MV-4-11 (cell line): ENCODE results near the gene KLF13.

Experiments used
- DNase-seq: peaks from one replicate; lab custom pipeline; 2025; lab: John Stamatoyannopoulos, UW

KLF13 gene

DNA sequence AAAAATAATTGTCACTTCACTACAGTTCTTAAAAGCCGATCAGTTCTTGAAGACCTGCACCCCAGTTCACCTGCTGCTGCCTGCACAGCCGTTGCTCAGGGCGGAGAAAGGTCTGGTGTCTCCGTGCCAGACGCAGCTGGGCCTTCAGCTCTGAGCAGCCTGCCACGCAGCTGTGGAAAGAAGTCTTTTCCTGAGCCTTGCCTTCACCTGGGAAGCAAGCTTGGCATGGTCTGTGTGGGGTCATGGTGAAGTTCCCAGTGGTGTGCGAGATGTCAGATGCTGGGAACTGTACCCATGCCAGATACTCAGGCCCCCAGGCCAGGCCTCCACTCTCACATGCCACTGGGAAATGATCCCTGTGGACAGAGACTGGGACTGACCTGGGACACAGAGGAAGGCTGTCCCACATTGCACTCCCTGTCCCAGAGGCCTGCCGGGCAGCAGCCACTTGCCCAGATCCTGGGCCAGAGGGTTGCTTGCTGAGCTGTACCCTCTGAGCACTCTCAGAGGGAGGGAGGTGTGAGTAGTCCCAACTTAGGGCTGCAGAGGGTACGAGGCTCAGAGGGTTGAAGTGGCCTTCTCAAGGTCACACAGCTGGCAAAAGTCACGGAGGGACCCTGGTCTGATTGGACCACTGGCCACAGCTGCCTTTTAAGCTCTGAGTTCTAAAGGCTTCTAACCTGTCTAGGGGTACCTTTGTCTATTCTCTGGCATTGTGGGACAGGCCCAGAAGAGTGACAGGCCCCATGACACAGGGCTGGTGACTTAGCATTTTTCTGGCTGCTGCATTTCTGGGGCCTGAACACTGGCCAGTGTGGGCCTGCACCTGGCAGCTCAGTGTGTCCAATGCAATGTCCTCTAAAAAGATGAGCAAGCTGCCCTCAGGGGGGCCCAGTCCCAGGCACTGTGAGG is 55.4 kb downstream of the KLF13 start:
- no peak for DNase-seq

DNA sequence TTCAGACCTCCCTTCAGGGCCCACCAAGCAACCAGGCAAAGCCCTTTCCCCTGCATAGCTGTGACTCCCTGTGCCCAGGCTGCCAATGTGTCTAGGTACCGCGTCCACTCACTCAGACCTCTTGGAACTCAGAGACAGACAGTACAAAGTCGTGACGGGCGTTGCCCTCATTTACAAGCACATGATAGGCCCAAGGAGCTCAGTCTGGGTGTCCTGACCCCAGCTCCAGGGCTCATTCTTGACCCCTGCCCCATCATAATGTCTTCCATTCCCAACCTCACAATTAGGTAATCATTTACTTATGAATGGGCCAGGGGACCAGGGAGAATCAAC is 56.0 kb downstream of the KLF13 start:
- no peak for DNase-seq

- DNase-seq: no peak
These were observed 56.5 kb downstream of the KLF13 start for GRCh38 chr15:31383139-31383538.

DNA sequence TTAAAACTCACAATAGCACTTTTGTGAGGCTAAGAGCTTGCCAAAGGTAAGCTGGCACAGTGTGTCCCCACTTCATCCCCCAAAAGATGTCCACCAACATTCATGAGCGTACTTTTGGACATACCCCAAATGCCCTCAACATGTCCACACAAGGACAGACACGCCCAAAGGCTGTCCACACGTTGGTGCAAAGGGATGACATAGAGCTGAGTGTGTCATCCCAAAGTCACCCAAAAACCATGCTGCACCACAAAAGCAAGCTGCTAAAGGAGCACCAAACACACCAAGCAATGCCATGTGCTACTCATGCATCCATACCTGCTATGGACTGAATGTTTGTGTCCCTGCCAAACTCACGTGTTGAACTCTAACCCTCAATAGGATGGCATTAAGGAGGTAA is 57.9 kb downstream of the KLF13 start:
- no peak for DNase-seq

DNA sequence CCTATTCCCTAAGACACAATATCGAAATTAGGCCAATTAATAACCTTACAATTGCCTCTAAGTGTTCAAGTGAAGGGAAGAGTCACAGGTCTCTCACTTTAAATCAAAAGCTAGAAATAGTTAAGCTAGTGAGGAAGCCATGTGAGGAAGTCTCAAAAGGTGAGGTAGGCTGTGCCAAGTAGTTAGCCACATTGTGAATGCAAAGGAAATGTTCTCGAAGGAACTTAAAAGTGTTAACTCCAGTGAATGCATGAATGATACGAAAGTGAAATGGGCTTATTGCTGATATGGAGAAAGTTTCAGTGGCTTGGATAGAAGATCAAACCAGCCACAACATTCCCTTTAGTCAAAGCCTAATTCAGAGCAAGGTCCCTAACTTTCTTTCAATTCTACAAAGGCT is 59.1 kb downstream of the KLF13 start:
- DNase-seq: no peak

DNA sequence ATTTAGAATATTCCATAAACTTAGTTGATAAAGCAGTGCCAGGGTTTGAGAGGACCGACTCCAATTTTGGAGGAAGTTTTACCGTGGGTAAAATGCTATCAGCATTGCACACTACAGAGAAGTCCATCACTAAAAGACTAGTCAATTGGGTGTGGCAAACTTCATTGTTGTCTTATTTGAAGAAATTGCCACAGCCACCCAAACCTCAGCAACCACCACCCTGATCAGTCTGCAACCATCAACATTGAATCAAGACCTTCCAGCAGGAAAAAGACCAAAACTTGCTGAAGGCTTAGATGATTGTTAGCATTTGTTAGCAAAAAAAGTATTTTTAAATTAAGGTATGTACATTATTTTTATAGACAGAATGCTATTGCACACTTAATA is 60.5 kb downstream of the KLF13 start:
- DNase-seq: no peak

- no peak for DNase-seq
These were observed 61.0 kb downstream of the KLF13 start for GRCh38 chr15:31387479-31388118.

DNA sequence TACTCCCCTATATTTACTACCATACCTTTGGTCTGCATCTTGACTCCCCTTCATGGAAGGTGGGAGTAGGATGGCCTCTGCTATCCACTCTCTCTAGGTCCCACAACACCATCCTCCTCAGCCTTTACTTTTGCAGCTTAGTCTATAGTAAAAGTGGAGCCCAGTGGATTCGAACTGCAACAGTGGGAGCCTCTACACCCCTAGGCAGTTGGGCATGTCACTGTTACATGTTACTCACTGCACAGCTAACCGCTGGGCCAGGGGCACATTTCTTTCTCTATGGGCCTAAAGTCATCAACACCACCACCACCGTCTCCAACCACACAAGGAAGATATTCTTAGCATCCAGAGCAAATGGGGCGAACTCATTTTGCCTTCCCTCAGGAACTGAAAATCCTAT is 62.9 kb downstream of the KLF13 start:
- DNase-seq: no peak

- DNase-seq: no peak
These were observed 63.4 kb downstream of the KLF13 start for GRCh38 chr15:31390029-31390428.

DNA sequence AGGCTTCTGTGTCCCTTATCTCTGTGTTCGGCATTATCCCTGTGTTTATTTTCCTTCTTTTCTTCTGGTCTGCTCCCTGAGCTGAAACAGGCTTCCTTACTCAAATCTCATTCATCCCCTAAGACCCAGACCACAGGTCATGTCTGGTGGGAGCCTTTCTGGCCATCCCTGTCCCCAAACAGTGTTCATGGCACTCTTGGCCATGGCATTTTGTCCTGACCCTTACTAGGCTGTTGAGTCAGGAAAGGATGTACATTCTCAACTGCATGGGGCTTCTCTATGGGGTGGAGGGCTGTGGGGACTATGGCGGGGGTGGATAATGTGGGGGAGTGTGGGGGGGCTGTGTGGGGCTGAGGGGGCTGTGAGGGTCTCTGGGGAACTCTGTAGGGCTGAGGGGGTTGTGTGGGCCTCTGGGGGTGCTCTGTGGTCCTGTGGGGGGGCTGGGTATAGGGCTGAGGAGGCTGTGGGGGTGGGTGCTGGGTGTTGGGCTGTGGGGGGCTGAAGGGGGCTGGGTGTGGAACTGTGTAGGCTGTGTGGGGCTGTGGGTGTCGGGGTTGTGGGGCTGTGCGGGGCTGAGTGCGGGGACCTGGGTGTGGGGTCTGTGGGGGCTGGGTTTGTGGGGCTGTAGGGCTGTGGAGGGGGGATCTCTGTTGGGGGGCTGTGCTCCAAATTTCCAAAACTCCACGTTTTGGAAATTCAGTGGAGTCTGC is 64.3 kb downstream of the KLF13 start:
- no peak for DNase-seq

DNA sequence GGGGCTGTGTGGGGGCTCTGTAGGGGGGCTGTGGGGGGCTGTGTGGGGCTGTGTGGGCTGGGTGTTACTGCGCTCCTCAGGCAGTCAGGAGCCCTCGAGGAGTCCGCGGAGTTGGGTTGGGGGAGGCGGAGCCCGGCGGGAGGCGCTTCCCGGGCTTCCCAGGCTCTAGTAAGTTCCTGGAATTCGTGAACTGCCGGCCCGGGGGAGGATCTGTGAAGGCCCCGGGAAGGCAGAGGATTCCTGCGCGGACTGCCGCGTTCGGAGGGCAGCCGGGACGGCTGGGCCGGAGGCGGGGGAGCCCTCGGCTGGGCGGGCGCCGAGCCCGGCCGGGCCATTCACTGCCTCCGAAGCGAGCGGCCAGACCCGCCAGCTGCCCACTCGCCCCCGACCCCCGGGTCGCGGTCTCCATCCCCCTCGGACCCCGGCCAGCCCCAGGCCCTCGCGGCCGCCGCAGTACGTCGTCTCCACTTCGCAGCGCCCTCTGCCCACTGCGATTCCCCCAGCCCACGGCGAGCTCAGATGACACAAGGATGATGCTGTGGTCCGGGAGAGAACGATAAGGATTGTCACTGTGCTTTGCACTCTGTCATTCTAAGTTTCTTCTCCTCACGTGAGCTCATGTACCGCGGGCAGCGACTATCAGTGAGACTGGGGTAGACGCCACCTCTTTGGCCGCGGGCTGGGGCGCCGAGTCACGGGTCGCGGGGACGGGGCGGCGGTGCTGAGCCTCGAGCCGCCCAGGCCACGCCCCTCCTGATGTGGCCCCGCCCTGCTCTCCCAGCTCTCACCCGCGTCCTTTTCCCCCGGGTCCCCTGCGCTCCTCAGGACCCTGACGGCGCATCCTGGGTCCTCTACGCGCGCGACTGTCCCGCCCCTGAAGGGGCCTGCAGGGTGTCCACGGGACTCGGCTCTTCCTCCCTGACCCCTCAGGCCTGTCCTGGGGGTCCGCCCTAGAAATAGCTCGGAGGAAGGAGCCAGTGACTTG is 65.3 kb downstream of the KLF13 start:
- DNase-seq: peak; percentile 23

DNA sequence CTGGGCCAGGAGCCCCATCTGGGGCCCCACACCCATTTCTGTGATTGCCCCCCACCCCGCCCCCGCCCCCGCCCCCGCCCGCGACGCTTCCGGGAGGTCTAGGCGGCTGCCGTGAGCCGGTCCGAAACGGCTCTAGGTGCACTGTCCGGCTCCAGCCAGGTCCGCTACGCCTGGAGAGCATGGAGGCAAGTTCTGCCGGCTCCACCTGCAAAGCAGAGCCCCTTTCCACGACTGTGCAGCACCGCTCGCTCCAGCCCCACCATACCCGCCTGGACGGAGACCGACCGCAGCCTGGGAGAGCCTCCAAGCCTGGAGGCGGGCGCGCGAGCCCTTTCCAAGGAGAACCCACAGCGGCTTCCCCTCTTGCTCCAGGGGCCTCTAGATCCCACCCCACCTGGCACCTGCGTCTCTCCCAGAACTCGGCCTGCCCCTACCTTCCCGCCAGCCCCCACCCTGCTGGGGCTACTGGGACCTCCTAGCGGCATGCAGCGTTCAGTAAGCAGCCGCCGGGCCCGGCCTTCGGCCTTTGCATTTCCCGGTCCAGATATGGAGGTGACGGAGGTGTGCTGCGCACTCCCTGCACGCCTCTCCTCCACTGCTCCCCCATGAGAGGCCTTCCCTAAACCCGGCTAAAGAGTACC is 66.2 kb downstream of the KLF13 start:
- DNase-seq: no peak

- peak; percentile 72 for DNase-seq
These were observed 66.9 kb downstream of the KLF13 start for GRCh38 chr15:31393444-31394091.

- DNase-seq: peak; percentile 77
These were observed 70.4 kb downstream of the KLF13 start for GRCh38 chr15:31396881-31397560.

DNA sequence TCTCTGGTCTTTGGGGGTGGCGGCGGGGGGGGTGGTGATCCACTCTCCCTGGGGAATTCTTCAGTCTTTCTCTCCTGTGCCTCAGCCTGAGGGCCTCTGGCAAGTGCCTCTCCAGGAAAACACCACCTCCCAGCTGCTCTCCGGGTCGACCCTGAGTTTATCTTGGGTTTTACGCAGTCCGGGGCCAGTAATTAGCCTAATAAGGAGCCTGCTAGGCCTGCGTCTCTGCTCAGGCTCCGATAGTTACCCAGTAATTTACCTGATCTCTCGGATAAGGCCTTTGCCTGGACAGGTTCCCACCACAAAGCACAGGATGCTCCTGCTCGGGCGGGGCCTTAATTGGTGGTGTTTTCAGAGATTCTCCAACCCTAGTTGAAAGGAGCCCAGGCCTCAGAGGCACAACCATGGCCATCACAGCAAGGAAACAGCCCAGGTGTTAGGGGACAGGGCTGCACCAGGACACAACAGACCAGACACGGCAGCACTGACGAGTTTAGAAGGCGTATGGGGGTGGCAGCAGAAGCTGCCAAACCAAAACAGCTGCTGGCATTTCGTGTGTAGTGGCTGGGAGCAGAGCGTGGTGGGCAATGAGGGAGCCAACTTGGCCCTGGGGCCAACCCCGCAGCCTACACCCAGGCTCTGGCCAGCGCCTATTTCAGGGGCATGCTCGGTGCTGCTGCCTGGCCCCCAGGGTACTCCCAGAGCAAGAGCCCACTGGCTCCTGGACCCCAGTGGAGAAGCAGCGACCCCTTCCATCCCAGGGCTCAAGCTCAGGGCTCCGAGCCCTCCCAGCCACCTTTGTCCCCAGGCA is 71.4 kb downstream of the KLF13 start:
- no peak for DNase-seq

GRCh38 chr15:31398677-31399301 is 72.2 kb downstream of the KLF13 start:
- DNase-seq: no peak

DNA sequence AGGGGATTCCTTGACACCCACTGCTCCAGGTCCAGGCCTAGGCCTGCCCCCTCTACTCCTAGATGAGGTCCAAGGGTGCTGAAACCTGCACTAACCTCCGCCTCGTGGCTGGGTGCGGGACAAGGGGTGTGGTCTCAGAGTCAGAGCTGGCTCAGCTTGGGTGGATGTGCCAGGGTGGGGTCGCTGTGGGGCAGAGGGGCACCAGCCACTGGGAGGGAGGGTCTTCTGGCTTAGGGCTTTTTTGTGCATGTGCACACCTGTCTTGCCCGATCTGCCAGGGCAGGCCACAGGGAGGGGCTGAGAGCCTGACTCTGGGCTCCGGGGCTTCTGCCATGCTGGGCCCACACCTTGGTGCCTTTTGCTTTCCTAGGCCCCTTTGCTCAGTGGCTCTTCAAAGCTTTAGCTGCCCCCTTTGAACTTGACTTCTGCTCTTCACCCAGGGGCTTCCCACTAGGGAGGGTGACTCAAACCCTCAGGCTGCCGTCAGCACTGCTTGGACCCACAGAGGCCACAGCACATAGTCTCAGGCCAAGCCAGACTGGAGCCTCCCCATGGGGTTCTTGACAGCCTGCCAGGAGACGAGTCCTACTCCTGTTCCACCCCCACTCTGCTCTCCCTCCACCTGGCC is 73.0 kb downstream of the KLF13 start:
- DNase-seq: no peak

DNA sequence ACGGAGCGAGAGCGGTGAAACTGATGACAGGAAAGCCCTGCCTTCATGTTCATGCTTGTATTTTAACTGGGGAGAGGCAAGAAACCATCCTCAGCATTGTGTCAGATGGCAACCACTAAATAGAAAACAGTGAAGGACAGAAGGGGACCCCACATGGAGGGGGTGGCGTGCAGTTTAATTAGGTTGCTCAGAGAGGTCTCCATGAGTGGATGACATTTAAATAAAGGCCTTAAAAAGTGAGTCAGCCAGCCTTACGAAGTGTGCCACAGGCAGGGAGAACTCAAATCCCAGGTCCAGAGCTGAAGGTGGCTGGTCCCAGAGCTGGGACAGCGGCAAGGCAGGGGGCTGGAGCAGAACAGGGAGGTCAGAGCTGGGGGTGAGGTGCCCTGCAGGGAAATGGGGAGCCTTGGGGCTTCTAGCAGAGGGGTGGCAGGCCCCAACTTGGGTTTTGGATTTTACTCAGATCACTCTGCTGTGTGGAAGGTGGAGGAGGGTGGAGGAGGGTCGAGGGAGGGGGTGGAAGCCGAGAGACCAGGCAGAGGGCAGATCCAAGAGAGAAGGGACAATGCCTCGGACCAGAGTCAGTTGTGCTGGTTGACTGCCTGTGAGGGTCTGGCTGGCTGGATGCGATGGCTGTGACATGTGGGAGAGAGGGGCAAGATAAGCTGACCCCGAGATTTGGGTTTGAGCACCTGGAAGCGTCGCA is 73.7 kb downstream of the KLF13 start:
- DNase-seq: no peak
